Ecto neural progenitor cell (in vitro differentiated cells): Measurements from ENCODE around the gene MMUT.
"Not testable (repeated sequence)": the region's sequence is repeated elsewhere in the genome, so short reads cannot be mapped to it uniquely, and the experiment has no call there.

Experiments used
- DNase-seq: peaks from one replicate; pipeline ENCODE4 v3.0.0-alpha.2; 2018; ENCODE audit warnings: low spot score

MMUT gene

DNA sequence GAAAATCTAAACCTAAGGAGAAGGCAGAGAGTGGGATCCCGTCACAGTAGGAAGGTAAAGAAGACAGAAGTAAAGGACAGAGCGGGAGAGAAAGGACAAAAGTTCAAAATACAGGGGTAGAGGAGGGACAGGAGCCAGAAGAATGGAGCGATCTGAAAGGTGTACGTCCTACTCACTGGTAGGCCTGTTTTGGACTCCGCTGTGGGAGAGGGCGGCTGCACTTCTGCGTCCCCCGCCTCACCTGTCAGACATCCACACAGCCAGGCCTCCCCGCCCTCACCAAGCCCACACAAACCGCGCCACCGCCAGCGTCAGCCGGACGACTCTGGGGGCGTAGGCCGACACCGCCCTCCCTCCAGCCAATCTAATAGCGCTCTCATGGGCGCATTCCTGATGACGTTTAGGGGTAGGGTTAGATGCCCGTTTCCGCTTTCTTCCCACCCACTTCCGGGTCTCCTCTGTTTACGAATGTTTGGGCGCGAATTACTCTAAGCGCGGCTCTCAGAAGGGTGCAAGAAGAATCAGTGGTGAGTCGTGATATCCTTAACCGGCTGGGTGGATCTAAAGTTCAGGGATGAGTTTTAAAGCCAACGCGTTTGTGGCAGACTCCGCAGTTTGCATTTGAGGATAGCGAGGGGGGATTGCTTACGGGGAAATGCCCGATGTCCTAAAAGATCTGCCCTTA lies at the start of gene MMUT, which contains the start of gene CENPQ:
TSS of gene MMUT (minus strand) at position 327 of the 685 bp plus-strand sequence. CDS start 3,787 bp downstream, outside the sequence.
TSS of gene CENPQ (plus strand) at position 444 of the 685 bp plus-strand sequence. CDS start 6,807 bp downstream, outside the sequence.
- DNase-seq, result peak; percentile 94

DNA sequence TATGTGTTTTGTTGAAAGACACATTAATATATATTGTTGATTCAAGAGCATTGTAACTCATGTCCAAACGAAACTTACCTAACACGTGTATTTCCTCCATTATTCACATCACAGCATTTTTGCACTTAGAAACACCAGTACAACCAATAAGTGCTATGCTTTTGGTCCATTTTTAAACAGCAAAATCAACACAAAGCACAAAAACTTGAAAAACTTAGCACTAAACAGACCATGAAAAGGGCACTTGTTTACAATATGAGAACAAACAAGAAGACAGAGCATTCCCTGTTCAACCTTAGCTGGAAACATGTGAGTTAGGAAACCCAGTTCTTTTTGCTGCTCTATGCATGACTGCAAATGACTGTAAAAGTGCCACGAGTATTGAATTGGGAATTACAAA lies 46.3 kb upstream of the MMUT start:
- DNase-seq, result no peak

DNA sequence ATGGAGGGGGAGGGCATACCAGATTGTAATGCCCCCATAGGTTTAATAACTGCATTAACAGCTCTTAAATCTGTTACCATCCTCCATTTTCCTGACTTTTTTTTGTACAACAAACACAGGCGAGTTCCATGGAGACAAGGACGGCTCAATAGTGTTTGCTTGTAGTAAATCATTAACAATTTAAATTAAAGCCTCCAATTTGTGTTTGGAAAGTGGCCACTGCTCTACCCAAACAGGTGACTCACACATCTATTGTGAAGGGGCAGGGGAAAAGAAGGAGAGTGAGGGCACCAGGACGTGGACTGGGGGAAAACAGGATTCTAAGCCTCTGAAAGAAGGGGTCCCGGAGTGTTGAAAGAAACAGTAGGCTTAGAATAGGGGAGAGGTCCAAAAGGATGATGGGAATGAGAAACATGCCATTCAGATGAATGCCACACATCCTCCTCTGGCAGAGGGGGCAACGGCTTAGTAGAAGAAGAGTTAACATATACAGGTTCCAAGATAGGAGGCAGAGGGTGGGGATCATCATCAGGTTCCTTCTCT lies 43.6 kb upstream of the MMUT start:
- DNase-seq, result no peak

DNA sequence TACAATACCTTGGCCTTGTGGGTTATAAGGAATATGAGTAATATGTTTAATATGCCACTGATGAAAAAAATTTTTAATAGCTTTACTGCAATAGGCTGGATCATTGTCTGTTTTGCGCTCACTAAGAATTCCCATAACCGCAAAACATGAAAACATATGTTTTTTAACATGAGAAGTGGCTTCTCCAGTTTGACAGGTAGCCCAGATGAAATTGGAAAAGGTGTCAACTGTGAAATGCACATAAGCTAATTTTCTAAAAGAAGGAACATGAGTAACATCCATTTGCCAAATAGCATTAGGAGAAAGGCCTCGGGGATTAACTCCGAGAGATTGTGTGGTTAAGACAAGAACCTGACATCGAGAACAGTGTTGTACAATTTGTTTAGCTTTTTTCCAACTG lies 41.6 kb upstream of the MMUT start:
- no peak for DNase-seq

DNA sequence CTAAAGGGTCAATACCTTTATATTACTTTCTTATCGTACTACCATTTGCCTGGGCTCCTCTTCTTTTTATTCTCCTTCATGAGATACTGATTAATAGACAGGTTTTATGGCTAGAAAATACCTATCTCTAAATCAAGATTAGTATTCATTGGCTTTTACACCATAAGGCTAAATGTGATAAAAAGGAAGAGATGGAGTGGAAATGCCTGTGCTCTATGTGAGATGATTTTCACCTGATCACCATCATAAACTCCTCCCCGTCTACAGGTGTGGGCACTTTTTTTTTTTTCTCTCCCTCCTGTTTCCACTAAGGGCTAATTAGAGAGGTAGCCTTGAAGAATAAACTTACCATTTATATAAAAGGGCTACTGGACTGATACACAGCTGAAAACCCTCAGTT lies 36.6 kb upstream of the MMUT start, which contains the start of gene GLYATL3:
TSS of gene GLYATL3 (plus strand) at position 301 of the 400 bp plus-strand sequence. CDS start 12,068 bp downstream, outside the sequence.
- no peak for DNase-seq

DNA sequence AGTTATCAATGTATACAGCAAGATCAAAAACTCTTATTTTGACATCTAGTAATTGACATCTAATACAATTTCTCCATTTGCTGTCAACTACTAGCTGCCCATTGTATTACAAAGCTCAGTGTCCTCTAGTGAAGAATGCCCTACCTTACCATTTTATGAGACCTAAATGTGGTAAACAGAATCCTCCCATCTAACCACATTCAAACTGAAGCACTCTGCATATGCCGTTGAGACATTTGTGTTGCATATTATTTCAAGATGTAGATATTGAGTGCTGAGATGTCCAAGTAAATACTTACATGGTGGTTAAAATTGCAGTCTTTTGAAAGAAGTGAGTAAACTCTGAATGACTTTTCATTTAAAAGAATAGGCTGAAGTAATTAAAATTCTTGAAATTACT lies 36.1 kb upstream of the MMUT start:
- DNase-seq, result no peak

DNA sequence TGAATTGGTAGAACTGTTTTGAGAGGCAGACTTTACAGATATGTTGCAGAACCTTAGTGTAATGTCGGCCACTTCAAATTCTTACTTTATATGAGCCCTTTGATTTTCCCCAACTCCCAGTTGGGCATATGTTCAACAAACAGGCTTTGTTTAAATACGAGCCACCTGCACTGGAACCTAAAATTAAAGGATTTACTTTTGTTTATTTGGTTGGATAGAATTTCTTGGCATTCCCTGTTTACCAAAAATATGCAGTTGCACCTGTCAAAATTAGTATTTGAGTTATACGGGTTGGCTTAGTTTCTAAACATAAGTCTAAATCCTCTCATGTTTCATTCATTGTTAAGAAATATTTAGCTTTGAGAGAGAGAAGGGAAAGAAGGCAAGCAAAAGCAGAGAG lies 34.3 kb upstream of the MMUT start:
- DNase-seq, result no peak

DNA sequence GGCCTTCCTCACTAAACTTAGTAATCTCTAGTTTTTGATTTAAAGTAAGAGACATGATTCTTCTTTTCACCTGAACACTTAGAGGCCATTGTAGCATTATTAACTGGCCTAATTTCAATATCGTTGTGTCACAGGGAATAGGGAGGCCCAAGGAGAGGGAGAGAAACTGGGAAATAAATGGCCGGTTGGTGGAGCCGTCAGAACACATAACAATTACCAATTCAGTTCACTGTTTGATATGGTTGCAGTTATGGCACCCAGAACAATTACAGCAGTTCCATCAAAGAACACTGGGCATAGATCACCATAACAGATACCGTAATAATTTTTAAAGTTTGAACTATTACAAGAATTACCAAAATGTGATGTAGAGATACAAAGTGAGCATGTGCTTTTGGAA lies 27.6 kb upstream of the MMUT start:
- no peak for DNase-seq

DNA sequence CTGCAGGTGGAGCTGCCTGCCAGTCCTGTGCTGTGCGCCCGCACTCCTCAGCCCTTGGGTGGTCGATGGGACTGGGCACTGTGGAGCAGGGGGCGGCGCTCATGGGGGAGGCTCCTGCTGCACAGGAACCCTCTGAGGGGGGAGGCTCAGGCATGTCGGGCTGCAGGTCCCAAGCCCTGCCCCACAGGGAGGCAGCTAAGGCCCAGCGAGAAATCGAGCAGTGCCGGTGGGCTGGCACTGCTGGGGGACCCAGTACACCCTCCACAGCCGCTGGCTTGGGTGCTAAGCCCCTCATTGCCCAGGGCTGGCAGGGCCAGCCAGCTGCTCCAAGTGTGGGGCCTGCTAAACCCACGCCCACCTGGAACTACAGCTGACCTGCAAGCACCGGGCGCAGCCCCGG lies 20.3 kb upstream of the MMUT start:
- DNase-seq, result not testable (repeated sequence)

DNA sequence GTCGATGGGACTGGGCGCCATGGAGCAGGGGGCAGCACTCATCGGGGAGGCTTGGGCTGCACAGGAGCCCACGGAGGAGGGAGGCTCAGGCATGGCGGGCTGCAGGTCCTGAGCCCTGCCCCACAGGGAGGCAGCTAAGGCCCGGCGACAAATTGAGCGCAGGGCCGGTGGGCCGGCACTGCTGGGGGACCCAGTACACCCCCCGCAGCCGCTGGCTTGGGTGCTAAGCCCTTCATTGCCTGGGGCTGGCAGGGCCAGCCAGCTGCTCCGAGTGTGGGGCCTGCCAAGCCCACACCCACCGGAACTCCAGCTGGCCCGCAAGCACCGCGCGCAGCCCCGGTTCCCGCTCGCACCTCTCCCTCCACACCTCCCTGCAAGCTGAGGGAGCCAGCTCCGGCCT lies 18.8 kb upstream of the MMUT start:
- not testable (repeated sequence) for DNase-seq

DNA sequence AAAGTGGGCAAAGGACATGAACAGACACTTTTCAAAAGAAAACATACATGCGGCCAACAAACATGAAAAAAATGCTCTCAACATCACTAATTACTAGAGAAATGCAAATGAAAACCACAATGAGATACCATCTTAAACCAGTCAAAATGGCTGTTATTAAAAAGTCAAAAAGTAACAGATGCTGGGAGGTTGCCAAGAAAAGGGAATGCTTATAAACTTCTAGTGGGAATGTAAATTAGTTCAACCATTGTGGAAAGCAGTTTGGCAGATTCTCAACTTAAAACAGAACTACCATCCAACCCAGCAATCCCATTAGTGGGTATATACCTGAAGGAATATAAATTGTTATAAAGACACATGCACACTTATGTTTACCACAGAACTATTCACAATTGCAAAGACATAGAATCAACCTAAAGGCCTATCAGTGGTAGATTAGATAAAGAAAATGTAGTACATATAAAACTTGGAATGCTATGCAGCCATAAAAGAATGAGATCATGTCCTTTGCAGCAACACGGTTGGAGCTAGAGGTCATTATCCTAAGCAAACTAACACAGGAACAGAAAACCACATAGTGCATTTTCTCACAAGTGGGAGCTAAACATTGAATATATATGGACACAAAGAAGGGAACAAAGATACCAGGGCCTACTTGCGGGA lies 16.4 kb upstream of the MMUT start:
- DNase-seq, result no peak

DNA sequence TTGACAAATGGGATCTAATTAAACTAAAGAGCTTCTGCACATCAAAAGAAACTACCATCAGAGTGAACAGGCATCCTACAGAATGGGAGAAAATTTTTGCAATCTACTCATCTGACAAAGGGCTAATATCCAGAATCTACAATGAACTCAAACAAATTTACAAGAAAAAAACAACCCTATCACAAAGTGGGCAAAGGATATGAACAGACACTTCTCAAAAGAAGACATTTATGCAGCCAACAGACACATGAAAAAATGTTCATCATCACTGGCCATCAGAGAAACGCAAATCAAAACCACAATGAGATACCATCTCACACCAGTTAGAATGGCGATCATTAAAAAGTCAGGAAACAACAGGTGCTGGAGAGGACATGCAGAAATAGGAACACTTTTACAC lies 13.5 kb upstream of the MMUT start:
- DNase-seq, result not testable (repeated sequence)

DNA sequence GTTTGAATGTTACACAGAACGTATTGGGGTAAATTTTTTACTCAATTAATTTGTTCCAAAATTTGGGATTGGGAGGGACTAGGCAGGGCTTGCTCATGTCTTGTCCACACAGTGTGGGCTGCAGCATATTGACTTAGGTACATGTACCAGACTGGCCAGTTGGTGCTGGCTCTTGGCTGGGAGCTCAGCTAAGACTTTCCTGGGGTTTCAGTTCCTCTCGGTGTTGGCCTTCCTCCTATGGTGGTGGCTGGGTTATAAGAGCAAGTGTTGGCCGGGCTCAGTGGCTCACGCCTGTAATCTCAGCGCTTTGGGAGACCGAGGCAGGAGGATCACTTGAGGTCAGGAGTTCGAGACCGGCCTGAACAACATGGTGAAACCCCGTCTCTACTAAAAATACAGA lies 5.0 kb upstream of the MMUT start:
- DNase-seq, result no peak

DNA sequence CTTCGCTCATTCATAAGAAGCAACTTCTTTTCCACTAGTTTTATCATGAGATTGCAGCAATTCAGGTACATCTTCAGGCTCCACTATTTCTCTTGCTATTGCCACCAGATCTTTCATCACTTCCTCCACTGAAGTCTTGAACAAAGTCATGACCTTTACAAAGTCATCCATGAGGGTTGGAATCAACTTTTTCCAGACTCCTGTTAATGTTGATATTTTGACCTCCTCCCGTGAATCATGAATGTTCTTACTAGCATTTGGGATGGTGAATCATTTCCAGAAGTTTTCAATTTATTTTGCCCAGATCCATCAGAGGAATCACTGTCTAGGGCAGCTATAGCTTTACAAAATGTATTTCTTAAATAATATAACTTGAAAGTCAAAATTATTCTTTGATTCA lies 1.6 kb upstream of the MMUT start:
- no peak for DNase-seq

DNA sequence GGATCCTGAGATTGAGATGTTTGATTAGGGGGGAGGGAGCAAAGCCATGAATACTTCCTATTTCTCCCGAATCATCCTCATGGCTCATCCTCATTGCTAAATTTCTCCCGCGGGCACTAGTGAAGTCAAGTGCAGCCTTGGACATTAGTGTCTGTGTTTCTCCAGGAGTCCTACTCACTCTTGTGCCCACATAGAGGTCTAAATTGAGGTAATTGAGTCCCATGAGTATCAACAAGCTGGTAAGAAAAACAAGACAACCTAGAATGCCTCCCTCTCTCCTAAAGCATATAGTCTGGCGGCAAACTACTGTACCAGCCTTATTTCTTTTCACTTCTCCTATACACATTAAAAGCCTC lies 537 bp upstream of the MMUT start:
- DNase-seq, result no peak

DNA sequence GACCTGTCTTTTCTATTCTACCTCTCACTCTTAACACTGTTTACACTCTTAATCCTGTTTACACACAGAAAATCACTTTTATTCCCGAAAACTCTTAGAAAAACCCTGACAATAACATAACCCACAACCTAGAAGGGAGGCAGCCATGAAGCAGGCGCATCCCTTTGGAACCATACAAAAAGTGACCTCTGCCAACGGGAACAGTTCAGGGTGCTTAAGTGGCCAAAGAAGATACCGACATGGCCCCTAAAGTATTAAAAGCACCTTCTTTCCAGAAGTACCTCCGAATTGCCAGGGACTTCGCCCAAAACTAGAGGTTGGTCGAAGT lies 490 bp downstream of the MMUT start:
- DNase-seq, result no peak

DNA sequence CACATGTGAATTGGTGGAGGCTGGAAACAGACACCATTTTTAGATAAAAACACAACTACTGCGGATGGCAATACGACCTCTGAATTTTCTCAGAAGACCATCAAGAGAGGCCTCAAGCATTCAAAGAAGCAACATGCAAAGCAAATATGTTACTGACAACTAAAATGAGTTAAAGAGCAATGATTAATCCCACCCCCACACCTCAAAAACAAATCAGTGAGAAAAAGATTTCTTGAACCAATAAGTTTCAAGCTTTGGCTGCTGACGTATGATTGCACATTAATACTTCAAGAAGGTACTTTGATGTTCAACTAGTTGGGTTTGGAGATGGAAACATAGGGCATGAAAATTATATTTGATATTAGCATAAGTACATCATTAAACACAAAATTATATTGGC lies 982 bp downstream of the MMUT start:
- DNase-seq, result no peak

DNA sequence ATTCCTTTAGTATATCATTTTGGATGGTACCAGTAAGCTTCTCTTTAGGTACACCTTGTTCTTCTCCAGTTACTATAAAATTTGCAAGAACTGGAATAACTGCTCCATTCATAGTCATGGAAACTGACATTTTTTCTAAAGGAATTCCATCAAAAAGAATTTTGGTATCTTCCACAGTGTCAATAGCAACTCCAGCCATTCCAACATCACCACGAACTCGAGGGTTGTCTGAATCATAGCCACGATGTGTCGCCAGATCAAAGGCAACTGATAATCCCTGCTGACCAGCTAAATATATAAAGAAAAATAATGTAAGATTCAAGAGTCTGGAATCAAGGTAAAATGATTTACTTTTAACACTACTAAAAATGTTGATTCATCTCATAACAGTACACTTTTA lies 5.3 kb downstream of the MMUT start:
- no peak for DNase-seq

DNA sequence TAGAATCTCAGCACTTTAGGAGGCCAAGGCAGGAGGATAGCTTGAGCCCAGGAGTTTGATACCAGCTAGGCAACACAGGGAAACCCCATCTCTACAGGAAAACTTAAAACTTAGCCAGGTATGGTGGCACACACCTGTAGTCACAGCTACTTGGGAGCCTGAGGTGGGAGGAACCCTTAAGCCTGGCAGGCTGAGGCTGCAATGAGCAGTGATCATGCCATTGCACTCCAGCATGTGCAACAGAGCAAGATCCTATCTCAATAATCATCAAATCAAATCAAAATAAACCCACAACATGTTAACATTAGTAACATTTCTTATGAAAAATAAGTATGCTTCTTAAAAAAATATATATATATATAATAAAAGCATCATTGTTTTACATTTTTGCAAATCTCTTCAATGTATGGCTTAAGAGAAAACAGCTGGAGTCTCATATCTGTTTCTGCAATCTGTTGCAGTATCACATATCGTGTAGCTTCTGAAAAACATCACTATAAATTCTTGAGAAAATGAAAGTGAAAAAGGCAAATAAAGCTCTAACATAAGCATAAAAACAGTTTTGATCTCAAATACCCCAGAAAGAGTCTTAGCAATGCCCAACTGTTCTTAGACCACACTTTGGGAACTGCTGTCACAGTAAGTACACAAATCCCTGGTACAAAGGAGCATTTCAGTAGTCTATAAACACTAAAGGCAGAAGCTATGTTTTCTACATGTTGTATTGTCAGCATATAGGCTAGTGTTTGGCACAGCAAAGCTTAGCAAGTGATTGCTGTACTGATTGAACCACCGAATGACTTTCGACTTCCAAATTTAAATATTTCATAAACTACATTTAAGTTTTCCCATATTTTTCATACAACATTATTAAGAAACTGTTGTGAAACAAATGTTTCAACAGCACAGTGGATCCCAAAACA lies 8.0 kb downstream of the MMUT start:
- no peak for DNase-seq

DNA sequence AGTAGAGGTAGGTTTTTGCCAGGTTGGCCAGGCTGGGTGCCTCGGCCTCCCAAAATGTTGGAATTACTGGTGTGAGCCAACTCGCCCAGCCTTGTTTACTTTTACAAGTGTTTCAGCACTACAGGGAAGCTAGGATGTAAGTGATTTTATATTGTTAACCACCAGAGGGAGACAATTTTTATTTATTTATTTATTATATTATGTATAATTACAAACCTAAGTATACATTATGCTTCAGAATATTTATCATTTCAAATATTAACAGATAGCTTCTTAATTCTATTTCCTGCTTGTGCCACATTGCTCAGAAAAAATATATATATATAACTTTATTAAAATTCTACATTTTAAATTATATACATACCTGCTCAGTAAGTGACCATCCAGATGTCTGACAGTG lies 9.8 kb downstream of the MMUT start:
- DNase-seq, result no peak

DNA sequence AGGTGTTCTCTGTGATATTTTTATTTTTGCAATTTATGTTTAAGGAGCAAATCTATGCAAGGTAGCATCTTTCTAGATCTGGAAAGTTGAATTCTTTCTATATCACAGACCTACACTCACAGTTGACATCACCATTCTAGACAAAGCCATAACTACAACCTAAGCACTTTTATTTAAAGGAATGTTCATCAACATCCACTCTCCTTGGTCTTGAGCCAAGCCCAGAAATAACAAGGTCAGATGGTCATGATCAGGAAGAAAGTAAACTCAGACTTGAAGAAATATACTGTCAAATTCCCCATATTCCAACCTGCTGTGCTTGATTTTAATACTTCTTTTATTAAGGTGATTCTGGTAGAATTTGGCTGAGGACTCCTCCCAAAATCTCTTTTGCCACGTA lies 32.2 kb downstream of the MMUT start:
- DNase-seq, result no peak

DNA sequence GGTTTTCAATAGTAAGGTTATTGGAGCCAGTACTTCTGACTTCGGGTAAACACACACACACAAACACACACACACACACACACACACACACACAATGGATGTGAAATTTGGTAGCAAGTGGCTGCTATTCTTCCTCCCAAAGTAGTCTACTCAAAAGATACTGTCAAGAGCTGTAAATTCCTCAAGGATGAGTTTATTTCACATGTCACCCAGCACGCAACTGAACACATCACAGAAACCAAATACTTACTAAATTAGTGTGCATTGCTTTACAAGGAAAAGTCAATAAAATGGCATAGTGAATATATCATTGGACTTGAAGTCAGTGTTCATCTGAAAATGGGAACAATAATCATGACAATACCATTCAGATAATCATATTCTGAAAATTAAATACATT lies 32.9 kb downstream of the MMUT start:
- no peak for DNase-seq

DNA sequence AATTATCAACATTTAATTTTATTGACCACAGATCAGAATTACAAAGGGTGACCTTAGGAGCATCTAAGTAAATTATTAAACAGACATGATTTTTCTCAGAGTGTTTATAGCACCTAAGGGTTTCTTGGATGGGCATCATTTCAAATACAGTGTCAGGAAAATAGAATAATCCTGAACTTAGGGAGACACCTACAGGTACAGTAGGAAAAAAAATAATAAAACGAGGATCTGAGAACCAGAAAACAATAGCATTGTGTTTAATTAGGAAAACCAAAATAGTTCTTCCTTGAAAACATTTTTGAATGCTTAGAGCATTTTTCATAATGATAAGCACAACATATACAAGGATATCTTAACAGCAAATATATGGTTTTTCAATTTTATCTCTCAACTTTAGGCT lies 39.2 kb downstream of the MMUT start:
- DNase-seq, result no peak
